HG03571 (cell line): ENCODE data around the gene C1QA.

Experiments
- ATAC-seq: cut with Tn5 transposase; IDR thresholded peaks from one replicate; pipeline ENCODE4 v1.9.1; 2021; ENCODE audit not compliant: unreplicated experiment

C1QA gene

GRCh38 chr1:22612671-22613571 is 23.5 kb upstream of the C1QA start:
- no peak for ATAC-seq

GRCh38 chr1:22613572-22613918 is 22.9 kb upstream of the C1QA start:
- no peak for ATAC-seq

GRCh38 chr1:22613951-22614350 is 22.5 kb upstream of the C1QA start:
- ATAC-seq: no peak

DNA sequence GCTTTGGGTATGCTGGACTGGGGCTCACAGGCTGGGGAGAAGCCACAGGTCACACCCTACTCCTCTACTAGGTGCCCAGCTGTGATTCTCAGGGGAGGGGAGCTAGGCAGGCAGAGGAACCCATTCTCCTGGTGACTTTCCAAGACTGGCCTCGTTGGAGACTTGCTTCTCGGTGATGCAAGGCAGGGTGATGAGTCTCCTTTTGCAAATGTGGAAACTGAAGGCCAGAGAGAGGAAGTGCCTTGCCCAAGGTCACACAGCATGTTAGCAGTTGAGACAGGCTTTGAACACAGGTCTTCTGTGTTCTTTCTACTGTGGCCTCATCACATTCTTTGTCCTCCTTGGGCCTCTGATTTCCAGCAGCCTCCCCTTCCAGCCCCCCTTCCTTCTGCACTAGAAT is 20.5 kb upstream of the C1QA start:
- no peak for ATAC-seq

DNA sequence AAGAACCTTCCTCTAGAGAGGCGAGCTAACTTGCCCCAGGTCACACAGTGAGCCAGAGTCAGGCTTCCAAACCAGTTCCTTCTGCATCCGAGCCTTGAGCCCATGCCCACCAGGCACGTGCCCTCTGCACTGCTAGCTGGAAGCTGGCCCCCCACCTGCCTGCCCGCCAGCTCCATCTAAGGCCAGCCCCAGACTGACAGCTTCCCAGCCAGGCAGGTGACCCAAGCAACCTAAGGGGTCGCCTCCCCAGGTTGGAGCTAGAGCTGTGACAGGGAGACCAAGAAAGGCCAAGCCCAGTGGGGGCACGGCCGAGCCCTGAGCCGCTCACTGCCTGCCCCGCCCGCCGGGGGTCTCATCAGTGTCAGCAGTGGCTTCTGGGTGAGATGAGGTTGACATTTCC is 19.9 kb upstream of the C1QA start:
- no peak for ATAC-seq

- ATAC-seq: no peak
These were observed 18.4 kb upstream of the C1QA start for GRCh38 chr1:22618056-22618455.

GRCh38 chr1:22619252-22619651 is 17.2 kb upstream of the C1QA start:
- no peak for ATAC-seq

DNA sequence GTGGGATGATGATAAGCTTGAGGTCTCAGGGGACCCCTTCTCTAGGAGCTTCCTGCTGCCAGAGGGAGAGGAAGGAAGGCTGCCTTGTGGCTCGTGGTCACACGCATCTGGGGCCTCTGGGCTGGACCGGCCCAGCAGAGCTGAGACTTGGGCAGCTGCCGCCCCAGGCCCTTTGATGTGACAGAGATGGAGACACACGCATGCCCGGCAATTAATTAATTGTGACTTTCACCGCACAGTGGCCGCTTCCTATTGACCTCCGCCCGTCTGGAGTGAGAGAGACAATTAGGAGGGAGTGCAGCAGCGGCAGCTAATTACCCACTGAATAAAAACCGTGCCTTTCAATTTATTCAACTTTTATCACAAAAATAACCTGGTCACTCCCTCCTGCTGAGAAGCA is 16.6 kb upstream of the C1QA start:
- ATAC-seq: no peak

DNA sequence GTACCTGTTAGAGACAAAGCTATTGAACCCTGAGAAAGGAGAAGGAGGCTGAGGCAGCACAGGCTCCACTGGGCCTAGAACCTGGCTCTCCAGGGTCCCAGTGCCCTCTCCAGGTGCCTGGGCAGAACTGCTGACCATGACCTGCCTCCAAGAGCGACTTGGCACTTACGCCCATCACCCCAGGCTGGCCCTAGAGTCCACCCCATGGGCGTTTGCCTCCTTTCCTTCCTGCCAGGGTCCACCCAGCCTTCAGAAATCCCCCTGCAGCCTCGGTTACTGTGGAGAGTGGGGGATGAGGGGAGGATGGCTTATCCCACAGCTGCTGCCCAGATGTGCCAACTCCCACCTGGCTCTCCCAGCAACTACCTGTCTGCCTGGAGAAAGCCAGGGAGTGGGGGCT is 14.7 kb upstream of the C1QA start:
- ATAC-seq: no peak

- no peak for ATAC-seq
These were observed 11.0 kb upstream of the C1QA start for GRCh38 chr1:22625262-22625925.

DNA sequence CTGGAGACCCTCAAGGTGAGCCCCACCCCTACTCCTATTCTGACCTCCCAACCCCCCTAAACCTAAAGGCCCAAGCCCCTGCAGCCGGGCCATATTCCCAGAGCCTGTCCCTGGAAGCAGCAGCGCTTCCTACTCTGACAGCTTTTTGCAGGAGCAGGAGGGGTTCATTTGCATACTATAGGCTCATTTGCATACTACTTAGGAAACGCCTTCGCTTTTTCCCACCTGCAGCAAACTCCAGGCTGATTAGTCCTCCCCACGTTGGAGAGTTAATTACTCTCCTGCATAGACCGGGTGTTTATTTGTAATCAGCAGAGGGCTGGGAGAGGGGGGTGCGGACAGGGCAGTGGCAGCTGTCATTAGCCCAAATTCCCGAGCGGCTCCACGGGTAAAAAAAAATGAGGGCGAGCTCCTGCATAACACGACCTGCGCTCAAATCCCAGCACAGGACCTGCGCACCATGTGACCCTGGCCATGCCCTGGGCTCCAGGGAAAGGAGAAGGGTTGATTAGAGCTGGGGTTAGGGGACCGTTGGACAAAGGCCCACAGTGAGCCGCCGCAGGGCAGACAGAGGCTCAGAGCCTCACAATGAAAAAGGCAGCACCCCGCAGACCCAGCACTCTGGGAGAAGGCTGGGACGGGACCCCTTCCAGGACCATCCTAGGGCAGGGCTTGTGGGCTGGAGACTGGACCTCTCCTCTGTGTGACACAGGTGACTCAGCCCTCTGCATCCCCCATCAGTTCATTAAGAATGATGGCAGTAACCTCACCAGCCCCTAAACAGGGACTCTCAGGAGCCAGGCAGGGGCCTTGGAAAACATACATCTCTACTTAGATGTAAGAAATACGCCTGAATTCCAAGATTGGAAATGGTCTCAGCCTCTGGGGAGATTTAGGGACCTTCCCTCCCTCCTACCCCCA is 9.9 kb upstream of the C1QA start:
- ATAC-seq: no peak

DNA sequence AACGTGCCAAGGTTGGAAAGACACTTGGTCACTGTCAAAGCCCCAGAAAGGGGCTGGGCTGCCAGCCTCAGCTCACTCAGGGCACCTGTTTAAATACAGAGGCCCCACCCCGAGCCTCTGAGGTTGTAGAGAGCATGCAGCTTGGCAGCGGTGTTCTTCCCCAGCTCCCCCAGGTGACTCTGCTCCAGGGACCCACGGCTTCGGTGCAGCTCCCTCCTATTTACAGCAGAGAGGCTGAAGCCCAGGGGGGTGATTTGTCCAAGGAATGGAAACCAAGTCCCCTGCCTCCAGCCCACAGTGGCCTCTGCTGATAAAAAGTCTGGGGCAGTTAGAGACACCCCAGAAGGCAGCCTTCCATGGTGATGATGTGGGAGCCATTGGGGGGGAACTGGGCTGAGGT is 9.1 kb upstream of the C1QA start:
- ATAC-seq: no peak

DNA sequence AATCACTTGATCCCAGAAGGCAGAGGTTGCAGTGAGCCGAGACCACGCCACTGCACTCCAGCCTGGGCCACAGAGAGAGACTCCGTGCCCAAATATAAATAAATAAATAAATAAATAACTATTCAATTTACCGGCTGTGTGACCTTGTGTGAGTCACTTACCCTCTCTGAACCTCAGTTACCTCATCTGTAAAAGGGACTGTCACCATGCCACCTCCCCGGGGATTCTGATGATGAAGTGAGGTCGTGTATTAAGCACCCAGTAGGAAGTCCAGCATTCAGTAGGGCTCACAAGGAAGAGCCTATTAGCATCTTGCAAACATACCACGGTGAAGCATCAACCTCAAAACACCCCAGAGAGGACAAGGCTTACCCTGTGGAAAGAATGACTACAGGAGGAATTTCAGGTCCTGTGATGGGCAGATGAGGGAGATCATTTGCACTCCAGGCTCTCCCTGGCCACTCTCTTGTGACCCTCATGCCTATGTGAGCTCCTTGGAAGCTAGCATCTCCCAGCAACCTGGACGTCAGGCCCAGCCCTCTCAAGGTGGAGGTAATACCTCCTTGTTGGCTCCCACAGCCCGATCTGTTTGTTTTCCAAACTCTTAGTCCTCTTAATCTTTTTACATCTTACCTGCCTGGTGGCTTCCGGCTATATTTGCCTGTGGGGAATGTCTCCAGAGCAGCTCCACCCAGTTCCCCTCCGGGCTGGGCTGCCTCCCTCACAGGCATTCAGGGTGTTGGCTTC is 7.6 kb upstream of the C1QA start:
- ATAC-seq: no peak

- no peak for ATAC-seq
These were observed 6.5 kb upstream of the C1QA start for GRCh38 chr1:22629886-22630285.

GRCh38 chr1:22633697-22634463 is 2.5 kb upstream of the C1QA start:
- no peak for ATAC-seq

DNA sequence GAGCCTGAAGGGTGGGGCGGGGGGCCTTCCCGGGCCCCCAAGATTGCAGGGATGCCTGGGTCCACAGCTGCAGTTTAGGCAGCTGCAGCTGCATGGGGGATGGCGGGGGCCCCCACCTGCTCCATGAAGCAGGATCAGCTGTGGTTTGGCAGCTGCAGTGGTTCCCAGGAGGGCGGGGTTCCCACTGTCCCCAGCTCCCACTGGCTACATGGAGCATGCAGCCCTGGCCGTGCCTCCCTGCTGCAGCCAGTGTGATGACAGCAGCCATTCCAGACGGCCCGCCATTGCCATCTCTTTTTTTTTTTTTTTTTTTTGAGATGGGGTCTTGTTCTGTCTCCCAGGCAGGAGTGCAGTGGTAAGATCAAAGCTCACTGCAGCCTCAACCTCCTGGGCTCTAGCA is 992 bp upstream of the C1QA start:
- ATAC-seq: no peak

GRCh38 chr1:22636927-22637326 is 499 bp downstream of the C1QA start:
- no peak for ATAC-seq

DNA sequence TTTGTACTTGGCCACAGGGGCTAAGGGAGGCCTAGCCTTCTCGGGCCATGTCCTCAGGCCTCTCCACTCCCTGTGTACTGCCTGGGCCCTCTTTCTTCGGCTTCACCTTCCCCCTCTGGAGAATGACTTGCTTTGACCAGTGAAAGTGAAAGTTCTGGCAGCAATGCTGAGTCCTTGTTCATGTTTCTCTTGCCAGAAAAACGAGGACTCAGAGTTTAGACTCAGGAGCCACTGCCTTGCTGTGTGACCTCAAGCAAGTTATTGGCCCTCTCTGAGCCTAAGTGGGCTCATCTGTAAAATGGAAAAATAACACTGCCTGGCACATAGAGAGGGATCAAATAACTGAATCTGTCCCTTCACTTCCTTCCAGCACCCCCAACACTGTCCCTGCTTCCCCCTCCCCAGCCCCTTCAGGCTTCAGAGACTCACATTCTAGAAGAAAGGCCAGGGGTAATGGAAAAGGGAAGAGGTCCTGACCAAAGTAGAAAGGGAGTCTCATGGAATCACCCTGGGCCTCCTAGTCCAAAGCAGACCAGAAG is 1.5 kb downstream of the C1QA start:
- ATAC-seq: no peak

DNA sequence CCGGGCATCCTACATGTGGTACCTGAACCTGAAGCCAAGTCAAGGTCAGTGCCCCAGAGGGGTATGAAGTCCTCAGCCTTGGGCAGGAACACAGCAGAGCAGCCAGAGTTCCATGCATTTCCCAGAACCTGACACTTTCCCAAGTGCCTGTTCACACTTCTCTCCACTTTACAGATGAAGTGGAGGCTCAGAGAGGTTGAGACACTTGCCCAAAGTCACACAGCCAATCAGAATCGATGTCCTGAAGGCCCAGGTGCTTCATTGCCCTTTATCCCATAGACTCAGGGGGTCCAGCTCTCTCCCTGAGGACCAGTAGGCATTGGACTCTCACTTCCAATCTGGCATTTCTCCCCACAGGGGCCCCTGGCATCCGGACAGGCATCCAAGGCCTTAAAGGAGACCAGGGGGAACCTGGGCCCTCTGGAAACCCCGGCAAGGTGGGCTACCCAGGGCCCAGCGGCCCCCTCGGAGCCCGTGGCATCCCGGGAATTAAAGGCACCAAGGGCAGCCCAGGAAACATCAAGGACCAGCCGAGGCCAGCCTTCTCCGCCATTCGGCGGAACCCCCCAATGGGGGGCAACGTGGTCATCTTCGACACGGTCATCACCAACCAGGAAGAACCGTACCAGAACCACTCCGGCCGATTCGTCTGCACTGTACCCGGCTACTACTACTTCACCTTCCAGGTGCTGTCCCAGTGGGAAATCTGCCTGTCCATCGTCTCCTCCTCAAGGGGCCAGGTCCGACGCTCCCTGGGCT is 2.2 kb downstream of the C1QA start:
- no peak for ATAC-seq
